ENCODE results near the gene ERCC4. TPM values are rescaled to one million over a fixed set of nuclear protein-coding genes. Genes with fewer than 3 reads are reported as not detected.

Gene ERCC4
- total RNA-seq, 1 donor, result 13.4 TPM

DNA sequence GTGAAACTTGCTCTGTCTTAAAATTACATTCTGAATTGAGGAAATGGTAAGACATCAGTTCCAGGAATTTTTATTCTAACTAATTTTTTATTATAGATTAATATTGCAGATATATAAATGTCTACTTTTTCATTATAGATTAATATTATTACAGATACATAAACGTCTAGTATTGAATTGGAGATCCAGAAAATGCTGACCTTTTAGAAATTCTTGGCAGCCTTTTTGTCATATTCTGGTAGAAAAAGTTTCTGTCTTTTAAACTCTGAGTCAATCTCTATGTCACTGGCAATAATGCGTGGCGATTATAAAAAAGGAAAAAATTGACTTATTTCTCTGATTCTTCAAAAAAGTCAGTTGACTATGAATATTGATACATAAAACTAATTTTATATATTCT lies 8.7 kb downstream of the ERCC4 start:
- TF ChIP-seq CTCF (IDR thresholded peaks at IDR 0.05; ENCODE audit: insufficient read depth, low read depth, low read length), result no peak
- no peak overlapping the region for H3K4me3 ChIP-seq (ENCODE audit: low read depth, low read length)
- DNase-seq (ENCODE audit: low read depth), result no peak

DNA sequence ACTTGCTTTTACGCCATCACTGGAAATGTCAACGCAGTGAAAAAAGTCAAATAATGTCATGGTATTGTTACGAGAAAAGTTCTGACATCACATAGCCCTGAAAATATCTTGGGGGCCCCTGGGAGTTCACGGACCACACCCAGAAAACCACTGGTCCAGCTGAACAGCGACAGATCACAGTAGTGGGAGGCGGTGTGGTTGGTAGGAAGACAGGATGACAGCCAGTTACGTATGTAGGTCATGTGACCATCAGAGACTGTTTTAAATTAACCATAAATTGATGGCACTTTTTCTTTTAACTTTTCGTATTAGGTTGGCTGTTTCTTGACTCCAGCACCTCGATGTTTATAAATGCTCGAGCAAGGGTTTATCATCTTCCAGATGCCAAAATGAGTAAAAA lies 11.9 kb downstream of the ERCC4 start:
- DNase-seq (ENCODE audit: low read depth), result no peak
- TF ChIP-seq CTCF (IDR thresholded peaks at IDR 0.05; ENCODE audit: insufficient read depth, low read depth, low read length), result no peak
- no peak overlapping the region for H3K4me3 ChIP-seq (ENCODE audit: low read depth, low read length)

DNA sequence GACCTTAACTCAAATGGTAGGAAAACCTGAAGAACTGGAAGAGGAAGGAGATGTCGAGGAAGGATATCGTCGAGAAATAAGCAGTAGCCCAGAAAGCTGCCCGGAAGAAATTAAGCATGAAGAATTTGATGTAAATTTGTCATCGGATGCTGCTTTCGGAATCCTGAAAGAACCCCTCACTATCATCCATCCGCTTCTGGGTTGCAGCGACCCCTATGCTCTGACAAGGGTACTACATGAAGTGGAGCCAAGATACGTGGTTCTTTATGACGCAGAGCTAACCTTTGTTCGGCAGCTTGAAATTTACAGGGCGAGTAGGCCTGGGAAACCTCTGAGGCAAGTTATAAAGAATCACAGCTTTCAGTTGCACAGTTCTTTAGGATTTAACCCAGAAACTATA lies 15.5 kb downstream of the ERCC4 start:
- no peak for DNase-seq (ENCODE audit: low read depth)
- TF ChIP-seq CTCF (IDR thresholded peaks at IDR 0.05; ENCODE audit: insufficient read depth, low read depth, low read length), result peak; percentile 54

DNA sequence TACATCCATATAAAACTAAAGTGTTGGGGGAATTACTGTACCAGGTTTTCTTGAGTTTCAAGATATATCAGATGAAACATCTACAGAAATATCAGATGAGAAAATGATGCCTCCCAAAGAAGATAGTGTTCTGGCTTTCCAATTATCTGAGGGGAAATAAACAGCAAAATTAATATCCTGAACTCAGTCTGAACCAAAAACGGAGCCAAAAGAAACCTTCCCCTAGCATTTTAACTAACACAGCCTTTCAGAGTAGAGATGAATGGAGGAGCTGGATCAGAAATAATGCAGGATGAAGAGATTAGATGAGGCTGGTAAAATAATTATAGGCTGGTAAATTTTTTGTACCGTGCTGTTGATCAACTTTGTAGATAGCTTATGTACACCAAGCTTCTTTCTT lies 16.2 kb downstream of the ERCC4 start:
- H3K4me3 ChIP-seq (ENCODE audit: low read depth, low read length), result no peak overlapping the region
- no peak for TF ChIP-seq CTCF (IDR thresholded peaks at IDR 0.05; ENCODE audit: insufficient read depth, low read depth, low read length)
- no peak for DNase-seq (ENCODE audit: low read depth)

More for the DNA sequence above, 15.5 kb downstream of the ERCC4 start:
- H3K4me3 ChIP-seq (ENCODE audit: low read depth, low read length), result no peak overlapping the region

DNA sequence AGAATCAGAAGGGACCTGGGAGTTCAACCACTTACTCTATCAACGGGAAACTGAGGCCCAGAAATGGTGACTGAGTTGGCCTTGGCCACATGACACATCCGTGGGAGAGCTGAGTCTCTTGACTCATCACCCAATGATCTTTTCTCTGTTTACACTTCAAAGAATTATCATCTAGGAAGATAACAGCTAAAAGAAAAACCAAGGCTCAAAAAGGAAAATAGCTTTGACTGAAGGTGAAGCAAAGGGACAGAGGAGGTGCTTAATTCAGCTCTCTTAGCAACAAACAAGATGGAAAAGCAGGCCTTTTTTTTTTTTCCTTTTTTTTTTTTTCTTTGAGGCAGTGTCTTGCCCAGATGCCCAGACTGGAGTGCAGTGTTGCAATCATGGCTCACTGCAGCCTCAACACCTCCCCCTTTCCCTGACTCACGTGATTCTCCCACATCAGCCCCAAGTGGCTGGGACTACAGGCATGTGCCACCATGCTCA lies 16.7 kb downstream of the ERCC4 start:
- peak; percentile 81 for DNase-seq (ENCODE audit: low read depth)
- H3K4me3 ChIP-seq (ENCODE audit: low read depth, low read length), result no peak overlapping the region
- TF ChIP-seq CTCF (IDR thresholded peaks at IDR 0.05; ENCODE audit: insufficient read depth, low read depth, low read length), result no peak

- no peak for DNase-seq (ENCODE audit: low read depth)
- no peak for TF ChIP-seq CTCF (IDR thresholded peaks at IDR 0.05; ENCODE audit: insufficient read depth, low read depth, low read length)
- H3K4me3 ChIP-seq (ENCODE audit: low read depth, low read length), result no peak overlapping the region
Measured at GRCh38 chr16:13937411-13937810, 17.5 kb downstream of the ERCC4 start.

- no peak for DNase-seq (ENCODE audit: low read depth)
- TF ChIP-seq CTCF (IDR thresholded peaks at IDR 0.05; ENCODE audit: insufficient read depth, low read depth, low read length), result no peak
- no peak overlapping the region for H3K4me3 ChIP-seq (ENCODE audit: low read depth, low read length)
Measured at GRCh38 chr16:13938480-13938879, 18.5 kb downstream of the ERCC4 start.

All from fibroblast of villous mesenchyme (primary cell).